ACHN (cell line): ENCODE results near the gene RTCA.
"Not testable (repeated sequence)": the region's sequence is repeated elsewhere in the genome, so short reads cannot be mapped to it uniquely, and the experiment has no call there.

ENCODE experiments used
- DNase-seq: peaks from one replicate; pipeline ENCODE4 v3.0.0-alpha.2; 2015
- in situ Hi-C: cut with HindIII; loops from 2 replicates; pipeline ENCODE4 v1.10.0; 2017; ENCODE audit warnings: low sequenced_read_pairs, low pct_ligation_motif_present, low pct_unique_long_range_greater_than_20kb

The RTCA gene

GRCh38 chr1:100252901-100253300 is 13.1 kb upstream of the RTCA start:
- DNase-seq: no peak
- in situ Hi-C loops: no loop called here

DNA sequence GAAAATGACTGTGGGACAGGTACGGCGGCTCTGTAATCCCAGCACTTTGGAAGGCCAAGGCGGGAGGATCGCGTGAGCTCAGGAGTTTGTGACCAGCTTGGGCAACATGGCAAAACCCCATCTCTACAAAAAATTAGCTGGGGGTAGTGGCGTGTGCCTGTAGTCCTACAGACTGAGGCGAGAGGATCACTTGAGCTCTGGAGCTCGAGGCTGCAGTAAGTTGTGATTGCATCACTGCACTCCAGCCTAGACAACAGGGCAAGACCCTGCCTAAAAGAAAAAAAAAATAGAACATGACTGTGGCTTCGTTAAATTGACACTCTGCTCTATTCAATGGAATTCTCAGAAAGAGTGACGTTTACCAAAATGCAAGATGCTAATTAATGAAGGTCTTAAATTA is 12.5 kb upstream of the RTCA start:
- no peak for DNase-seq
- in situ Hi-C loops: no loop called here

DNA sequence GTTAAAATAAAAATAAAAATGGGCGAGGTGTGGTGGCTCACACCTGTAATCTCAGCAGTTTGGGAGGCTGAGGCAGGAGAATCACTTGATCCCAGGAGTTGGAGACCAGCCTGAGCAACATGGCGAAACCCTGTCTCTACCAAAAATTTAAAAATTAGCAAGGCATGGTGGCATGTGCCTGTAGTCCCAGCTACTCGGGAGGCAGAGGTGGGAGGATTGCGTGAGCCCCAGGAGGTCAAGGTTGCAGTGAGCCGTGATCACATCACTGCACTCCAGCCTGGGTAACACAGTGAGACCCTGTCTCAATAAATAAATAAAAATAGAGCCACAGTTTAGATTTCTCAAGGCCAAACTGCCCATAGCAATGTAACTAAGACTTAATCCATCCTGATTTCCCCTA is 9.7 kb upstream of the RTCA start:
- DNase-seq, in situ Hi-C loops: not testable (repeated sequence)

DNA sequence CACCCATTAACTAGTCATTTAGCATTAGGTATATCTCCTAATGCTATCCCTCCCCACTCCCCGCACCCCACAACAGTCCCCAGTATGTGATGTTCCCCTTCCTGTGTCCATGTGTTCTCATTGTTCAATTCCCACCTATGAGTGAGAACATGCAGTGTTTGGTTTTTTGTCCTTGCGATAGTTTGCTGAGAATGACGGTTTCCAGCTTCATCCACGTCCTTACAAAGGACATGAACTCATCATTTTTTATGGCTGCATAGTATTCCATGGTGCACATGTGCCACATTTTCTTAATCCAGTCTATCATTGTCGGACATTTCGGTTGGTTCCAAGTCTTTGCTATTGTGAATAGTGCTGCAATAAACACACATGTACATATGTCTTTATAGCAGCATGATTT is 7.6 kb upstream of the RTCA start:
- DNase-seq, in situ Hi-C loops: not testable (repeated sequence)

- no peak for DNase-seq
- in situ Hi-C loops: no loop called here
These were observed 4.3 kb upstream of the RTCA start for GRCh38 chr1:100261686-100262085.

GRCh38 chr1:100264081-100264480 is 1.9 kb upstream of the RTCA start:
- in situ Hi-C loops, DNase-seq: not testable (repeated sequence)

- in situ Hi-C loops: no loop called here
- peak; percentile 33 for DNase-seq
These were observed 470 bp upstream of the RTCA start for GRCh38 chr1:100265562-100265930.

DNA sequence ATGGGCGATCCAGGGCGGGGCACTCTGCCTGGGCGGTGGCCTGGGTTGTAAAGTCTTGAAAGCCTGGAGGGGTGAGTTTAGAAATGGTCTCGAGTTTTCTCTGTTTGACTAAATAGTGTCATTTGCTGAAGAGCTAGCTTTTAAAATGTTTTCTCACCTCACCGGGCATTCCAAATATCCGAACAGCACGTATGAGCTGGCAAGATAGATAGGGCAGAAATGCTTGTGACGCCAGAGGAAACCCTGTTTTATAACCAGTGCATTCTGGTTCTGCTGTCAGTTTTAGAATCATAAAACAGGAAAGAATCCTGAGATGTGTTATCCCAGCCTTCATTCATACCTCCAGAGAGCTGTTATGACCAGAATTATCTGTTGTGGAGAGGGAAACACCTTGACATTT is 725 bp downstream of the RTCA start:
- DNase-seq: no peak
- in situ Hi-C loops: no loop called here

DNA sequence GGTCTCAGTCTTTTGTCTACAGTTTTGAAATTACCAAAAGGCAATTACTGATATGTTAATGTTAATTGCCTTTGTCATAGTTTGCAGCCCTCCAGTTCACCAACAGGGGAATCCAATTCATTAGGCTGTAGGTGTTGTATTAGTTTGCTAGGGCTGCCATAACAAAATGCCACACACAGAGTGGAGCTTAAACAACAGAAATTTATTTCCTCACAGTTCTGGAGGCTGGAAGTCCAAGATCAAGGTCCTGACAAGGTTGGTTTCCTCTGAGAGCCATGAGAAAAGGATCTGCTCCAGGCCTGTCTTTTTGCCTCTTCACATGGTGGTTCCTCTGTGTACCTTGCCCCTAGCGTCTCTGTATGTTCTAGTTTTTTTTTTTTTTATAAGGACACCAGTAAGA is 1.3 kb downstream of the RTCA start:
- DNase-seq: no peak
- in situ Hi-C loops: no loop called here

DNA sequence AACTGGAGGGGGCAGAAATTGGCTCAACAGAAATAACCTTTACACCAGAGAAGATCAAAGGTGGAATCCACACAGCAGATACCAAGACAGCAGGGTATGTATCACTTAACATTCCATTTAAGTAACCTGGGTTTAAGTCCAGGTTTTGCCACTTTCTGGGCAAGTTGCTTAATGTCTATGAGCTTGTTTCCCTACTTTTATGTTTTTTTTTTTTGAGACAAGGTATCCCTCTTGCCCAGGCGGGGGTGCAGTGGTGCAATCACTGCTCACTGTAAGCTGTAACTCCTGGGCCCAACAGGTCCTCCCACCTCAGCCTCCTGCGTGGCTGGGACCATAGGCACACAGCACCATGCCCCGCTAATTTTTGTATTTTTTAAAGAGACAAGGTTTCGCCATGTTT is 2.2 kb downstream of the RTCA start:
- in situ Hi-C loops: no loop called here

GRCh38 chr1:100277866-100278265 is 11.8 kb downstream of the RTCA start:
- in situ Hi-C loops: no loop called here
- DNase-seq: no peak

More for the DNA sequence above, 2.2 kb downstream of the RTCA start:
- no peak for DNase-seq

GRCh38 chr1:100279358-100279923 is 13.4 kb downstream of the RTCA start:
- DNase-seq: no peak
- in situ Hi-C loops: no loop called here

- in situ Hi-C loops: no loop called here
- DNase-seq: no peak
These were observed 14.1 kb downstream of the RTCA start for GRCh38 chr1:100279954-100280682.

DNA sequence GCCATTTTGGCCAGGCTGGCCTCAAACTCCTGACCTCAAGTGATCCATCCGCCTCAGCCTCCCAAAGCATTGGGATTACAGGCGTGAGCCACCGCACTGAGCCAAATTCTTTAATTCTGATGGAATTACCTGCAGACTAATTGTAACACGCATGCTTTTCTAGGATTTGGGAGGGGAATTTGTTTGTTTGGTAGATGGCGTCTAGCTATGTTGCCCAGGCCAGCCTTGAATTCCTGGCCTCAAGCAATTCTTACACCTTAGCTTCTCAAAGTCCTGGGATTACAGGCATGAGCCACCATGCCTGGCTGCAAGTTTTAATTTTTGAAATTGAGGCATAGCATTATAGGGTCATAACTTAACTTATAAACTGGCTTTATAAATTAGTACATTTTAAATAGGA is 18.6 kb downstream of the RTCA start:
- in situ Hi-C loops: no loop called here

GRCh38 chr1:100287162-100287561 is 21.1 kb downstream of the RTCA start:
- DNase-seq: no peak
- in situ Hi-C loops: no loop called here

More for the DNA sequence above, 18.6 kb downstream of the RTCA start:
- DNase-seq: no peak

GRCh38 chr1:100290291-100290690 is 24.3 kb downstream of the RTCA start:
- no peak for DNase-seq
- in situ Hi-C loops: no loop called here

- in situ Hi-C loops: no loop called here
- no peak for DNase-seq
These were observed 26.7 kb downstream of the RTCA start for GRCh38 chr1:100292711-100293110.

GRCh38 chr1:100296140-100296539 is 30.1 kb downstream of the RTCA start:
- DNase-seq: no peak
- in situ Hi-C loops: no loop called here

DNA sequence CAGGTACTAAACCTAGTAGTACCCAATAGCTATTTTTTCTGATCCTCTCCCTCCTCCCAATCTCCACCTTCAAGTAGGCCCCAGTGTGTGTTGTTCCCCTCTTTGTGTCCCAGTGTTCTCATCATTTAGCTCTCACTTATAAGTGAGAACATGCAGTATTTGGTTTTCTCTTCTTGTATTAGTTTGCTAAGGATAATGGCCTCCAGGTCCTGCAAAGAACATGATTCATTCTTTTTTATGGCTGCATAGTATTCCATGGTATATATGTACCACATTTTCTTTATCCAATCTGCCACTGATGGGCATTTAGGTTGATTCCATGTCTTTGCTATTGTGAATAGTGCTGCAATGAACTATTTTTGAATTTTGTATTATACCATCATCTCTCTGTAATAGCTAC is 31.0 kb downstream of the RTCA start:
- in situ Hi-C loops, DNase-seq: not testable (repeated sequence)

- DNase-seq: no peak
- in situ Hi-C loops: no loop called here
These were observed 32.5 kb downstream of the RTCA start for GRCh38 chr1:100298512-100298911.
